Measurements from ENCODE around the gene PRR30.

GRCh38 chr2:27175330-27175729, 36.1 kb upstream of the PRR30 start:
- TF ChIP-seq CTCF (IDR thresholded peaks at IDR 0.05) (no peak), EP300 (IDR thresholded peaks at IDR 0.05) (no peak), POLR2A (IDR thresholded peaks at IDR 0.05) (no peak), POLR2AphosphoS5 (IDR thresholded peaks at IDR 0.05) (no peak)

Measured in stomach (tissue), 4 donors.